H1 (cell line): ENCODE results near the gene FAM131A. TPM values are rescaled to one million over a fixed set of nuclear protein-coding genes. Genes with fewer than 3 reads are reported as not detected.

Source experiments
- EP300 ChIP-seq, 2 experiments: IDR thresholded peaks; 1 replicate in 1 of 2; 2 replicates in 1 of 2; pipeline ENCODE4 v1.6.1; 2011 to 2012; ENCODE audit warnings: low read depth in 2 of 2, low read length in 2 of 2, mild to moderate bottlenecking in 2 of 2, borderline replicate concordance in 1 of 2, inconsistent platforms in 1 of 2, moderate library complexity in 1 of 2
- HDAC2 ChIP-seq, 2 experiments: fragments of 300-600 bp in 1 of 2; sonication (generic) in 1 of 2; IDR thresholded peaks; 2 replicates each; pipeline ENCODE4 v1.6.1; 2011 to 2012; ENCODE audit warnings: low read depth in 2 of 2, low read length in 2 of 2, mild to moderate bottlenecking in 2 of 2, moderate library complexity in 2 of 2, borderline replicate concordance in 1 of 2, inconsistent platforms in 1 of 2
- polyA plus RNA-seq, 7 experiments: library from polyadenylated mRNA; depleted of rRNA in 3 of 7; stranded (reverse) in 5 of 7; unstranded in 2 of 7; fragments of >200 nt in 5 of 7; fragments of 200-250 nt in 2 of 7; gene quantifications; 1 replicate in 5 of 7; 2 replicates in 1 of 7; 4 replicates in 1 of 7; pipeline versions ENCODE4 v1.2.1 to v1.2.3, GENCODE V29; 2011 to 2013; ENCODE audit warnings: missing spikeins in 2 of 7, mixed read lengths in 2 of 7
- total RNA-seq: library from RNA; stranded (reverse); fragmentation: NEBNext Ultra II Directional; extraction: Animal tissue kit (Norgen Biotek cat#: 25700); gene quantifications from 2 replicates; pipeline ENCODE4 v1.2.1, GENCODE V29; 2021
- TF ChIP-seq, protein P1 (sequence below): IDR thresholded peaks from 2 replicates; pipeline ENCODE4 v1.6.1; 2011; ENCODE audit warnings: low read length, improper control_type of control experiment

FAM131A gene
- total and polyA plus RNA-seq, 2 of the 8 experiments (the other 6 are each of a cell fraction or from before 2014, with no cell fraction given): 16.0 to 21.9 TPM

GRCh38 chr3:184332370-184333090 lies 4.9 kb upstream of the FAM131A start (continued):
- TF ChIP-seq HDAC2 (IDR thresholded peaks at IDR 0.05; ENCODE audit: borderline replicate concordance in 1 of 2, low read depth in 2 of 2, low read length in 2 of 2): no peak
- TF ChIP-seq, protein P1, sequence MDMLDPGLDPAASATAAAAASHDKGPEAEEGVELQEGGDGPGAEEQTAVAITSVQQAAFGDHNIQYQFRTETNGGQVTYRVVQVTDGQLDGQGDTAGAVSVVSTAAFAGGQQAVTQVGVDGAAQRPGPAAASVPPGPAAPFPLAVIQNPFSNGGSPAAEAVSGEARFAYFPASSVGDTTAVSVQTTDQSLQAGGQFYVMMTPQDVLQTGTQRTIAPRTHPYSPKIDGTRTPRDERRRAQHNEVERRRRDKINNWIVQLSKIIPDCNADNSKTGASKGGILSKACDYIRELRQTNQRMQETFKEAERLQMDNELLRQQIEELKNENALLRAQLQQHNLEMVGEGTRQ: no peak
- no peak for TF ChIP-seq EP300 (IDR thresholded peaks at IDR 0.05; ENCODE audit: borderline replicate concordance in 1 of 2, low read depth in 2 of 2, low read length in 2 of 2)
